Esophagus muscularis mucosa (tissue), 4 donors: ENCODE measurements around the gene HSPA14.

Experiments used
- CTCF ChIP-seq, 3 experiments: fragments of 200-600 bp in 2 of 3; fragments of 450-650 bp in 1 of 3; sonication (generic) in 2 of 3; IDR thresholded peaks; one replicate each; pipeline ENCODE4 v1.5.1; 2017 to 2019; ENCODE audit warnings: antibody characterized with exemption in 3 of 3, mild to moderate bottlenecking in 2 of 3, moderate library complexity in 1 of 3
- EP300 ChIP-seq: sonication (generic); formaldehyde crosslinking; IDR thresholded peaks from one replicate; pipeline ENCODE4 v1.6.1; 2017; ENCODE audit warnings: antibody characterized with exemption
- POLR2A ChIP-seq: fragments of 450-650 bp; IDR thresholded peaks from one replicate; pipeline ENCODE4 v1.6.1; 2017; ENCODE audit warnings: antibody characterized with exemption, moderate library complexity, mild to moderate bottlenecking, low read depth
- POLR2AphosphoS5 ChIP-seq, 2 donors: sonication (generic); formaldehyde crosslinking; IDR thresholded peaks; one replicate each; pipeline ENCODE4 v1.6.1; 2017; ENCODE audit warnings: antibody characterized with exemption in 2 of 2

DNA sequence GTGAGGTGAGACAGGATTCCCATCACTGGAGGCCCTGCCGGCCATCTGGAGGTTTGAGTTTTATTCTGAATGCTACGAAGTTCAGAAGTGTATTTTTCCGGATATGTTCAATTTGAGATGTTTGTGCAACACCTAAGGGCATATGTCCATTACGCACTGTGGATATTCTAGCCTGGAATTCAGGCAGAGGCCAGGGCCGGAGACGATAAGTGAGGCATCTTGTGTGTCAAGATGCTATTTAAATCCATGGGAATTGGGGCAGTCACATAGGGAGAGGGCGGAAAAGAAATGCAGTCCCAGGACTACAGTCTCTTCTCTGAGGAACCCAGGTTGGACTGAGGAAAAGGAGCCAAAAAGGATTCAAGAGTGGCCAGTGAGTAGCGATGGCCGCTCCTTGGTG, 38.7 kb downstream of the HSPA14 start:
- TF ChIP-seq CTCF (IDR thresholded peaks at IDR 0.05) (no peak), EP300 (no peak), POLR2A (no peak), POLR2AphosphoS5 (IDR thresholded peaks at IDR 0.05) (no peak)
